GM19023 (cell line): ENCODE data around the gene AMH.
"Not testable (repeated sequence)": the region's sequence is repeated elsewhere in the genome, so short reads cannot be mapped to it uniquely, and the experiment has no call there.

Experiments used
- ATAC-seq: cut with Tn5 transposase; IDR thresholded peaks from one replicate; pipeline ENCODE4 v1.9.1; 2021; ENCODE audit warnings: mild to moderate bottlenecking, moderate library complexity; ENCODE audit not compliant: unreplicated experiment

The AMH gene

DNA sequence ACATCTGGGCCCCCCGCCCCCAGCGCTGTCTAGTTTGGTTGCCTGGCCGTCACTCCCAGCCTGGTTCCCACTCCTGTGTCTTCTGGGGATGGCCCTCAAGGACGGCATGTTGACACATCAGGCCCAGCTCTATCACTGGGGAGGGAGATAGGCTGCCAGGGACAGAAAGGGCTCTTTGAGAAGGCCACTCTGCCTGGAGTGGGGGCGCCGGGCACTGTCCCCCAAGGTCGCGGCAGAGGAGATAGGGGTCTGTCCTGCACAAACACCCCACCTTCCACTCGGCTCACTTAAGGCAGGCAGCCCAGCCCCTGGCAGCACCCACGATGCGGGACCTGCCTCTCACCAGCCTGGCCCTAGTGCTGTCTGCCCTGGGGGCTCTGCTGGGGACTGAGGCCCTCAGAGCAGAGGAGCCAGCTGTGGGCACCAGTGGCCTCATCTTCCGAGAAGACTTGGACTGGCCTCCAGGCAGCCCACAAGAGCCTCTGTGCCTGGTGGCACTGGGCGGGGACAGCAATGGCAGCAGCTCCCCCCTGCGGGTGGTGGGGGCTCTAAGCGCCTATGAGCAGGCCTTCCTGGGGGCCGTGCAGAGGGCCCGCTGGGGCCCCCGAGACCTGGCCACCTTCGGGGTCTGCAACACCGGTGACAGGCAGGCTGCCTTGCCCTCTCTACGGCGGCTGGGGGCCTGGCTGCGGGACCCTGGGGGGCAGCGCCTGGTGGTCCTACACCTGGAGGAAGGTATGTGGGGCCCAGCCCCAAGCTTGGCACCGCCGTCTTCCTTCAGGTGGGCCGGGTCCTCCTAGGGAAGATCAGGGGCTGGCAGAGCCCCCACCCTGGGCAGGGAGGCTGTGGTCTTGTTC is at the start of gene AMH:
TSS of gene AMH (plus strand) at position 314 of the 857 bp plus-strand sequence. CDS start at position 324, 10 bp downstream.
- ATAC-seq, result no peak

DNA sequence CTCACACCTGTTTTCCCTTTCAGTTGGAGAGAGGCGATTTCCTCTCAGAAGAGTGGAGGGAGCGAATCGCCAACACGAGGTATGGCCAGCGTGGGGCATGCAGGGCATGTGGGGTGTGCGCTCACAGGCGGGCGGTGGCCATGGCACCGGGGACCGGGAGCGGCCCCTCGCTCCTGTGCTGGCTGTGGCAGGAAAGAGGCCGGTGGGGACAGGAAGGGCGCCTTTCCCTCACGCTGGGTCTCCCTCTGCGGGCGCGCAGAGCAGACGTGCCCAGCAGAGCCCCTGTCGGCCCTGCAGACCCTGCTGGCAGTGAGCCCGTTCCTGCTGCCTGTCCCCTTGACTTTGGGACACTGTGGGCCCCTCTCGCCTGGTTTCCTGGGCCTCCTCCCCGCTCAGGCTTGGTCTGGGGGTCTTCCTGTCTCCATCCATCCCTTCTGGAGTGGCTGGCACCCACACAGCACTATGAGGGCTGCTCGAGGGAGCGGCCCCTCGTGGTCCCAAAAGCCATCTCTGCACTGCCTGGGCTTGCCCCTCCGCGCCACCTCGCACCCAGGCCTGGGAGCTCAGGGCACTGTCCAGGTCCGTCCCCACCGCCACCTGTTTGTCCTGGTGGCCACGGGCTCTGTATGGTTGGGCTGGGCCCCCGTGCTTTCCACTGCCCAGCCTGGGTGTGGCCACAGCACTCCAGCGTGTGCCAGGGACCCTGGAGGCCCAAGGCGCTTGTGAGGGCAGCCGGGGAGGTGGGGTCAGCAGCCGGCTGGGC is 49.1 kb upstream of the AMH start:
- ATAC-seq, result no peak

DNA sequence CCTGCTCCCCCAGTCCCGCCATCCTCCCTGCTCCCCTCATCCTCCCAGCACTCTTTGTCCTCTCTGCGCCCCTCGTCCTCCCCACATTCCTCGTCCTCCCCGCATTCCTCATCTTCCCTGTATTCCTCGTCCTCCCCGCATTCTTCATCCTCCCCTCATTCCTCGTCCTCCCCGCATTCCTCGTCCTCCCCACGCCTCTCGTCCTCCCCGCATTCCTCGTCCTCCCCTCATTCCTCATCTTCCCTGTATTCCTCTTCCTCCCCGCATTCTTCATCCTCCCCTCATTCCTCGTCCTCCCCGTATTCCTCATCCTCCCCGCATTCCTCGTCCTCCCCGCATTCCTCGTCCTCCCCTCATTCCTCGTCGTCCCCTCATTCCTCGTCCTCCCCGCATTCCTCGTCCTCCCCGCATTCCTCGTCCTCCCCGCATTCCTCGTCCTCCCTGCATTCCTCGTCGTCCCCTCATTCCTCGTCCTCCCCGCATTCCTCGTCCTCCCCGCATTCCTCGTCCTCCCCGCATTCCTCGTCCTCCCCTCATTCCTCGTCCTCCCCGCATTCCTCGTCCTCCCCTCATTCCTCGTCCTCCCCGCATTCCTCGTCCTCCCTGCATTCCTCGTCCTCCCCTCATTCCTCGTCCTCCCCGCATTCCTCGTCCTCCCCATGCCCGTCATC is 48.4 kb upstream of the AMH start:
- not testable (repeated sequence) for ATAC-seq

DNA sequence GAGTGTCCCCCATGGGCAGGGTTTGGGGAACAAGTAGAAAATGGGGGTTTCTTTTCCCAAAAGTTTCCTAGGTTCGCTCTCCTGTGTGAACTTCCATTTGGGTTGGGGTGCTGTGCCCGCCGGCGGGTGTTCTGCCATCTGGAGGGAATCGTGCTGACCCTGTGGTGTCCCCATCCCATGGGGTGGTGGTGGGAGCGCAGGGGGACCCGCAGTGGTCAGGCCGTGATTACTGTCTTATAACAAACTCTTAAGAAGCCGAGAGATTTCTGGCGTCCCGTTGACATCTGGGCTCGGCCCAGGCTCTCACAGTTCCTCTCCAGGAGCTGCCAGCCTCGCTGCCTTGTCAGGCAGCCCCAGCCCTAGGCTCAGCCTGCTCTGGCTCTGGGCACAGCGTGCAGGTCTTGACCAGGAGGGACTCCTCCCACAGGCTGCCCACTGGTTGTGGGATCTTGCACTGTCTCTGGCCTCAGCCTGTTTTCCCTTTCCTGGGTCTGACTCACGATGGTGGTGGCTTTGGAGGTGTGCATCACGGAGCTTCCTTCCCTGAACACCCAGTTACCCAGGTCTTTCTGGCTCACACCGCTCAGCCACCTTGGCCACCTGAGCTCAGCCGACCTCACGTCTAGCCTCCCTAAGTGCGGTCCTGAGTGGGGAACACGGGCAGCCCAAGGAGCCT is 47.5 kb upstream of the AMH start:
- no peak for ATAC-seq

- no peak for ATAC-seq
Measured at GRCh38 chr19:2202366-2202765, 46.8 kb upstream of the AMH start.

DNA sequence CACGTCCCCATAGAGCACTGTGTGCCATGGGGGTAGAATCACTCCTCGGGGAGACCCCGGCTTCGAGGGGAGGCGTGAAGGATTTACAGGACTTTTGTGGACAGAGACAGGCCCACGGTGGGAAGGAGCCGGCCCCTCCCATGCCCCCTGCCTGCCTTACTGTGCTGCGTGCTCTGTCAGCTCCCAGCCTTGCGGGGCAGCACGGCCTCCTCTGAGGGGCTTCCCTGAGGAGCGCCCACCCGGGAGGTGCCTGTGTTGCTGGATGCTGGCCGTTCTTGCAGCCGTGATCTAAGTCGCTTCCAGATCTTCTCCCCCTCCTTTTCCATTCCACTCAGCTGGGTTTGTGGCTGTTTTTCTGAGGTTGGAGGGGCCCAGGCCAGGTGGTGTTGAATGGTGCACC is 42.1 kb upstream of the AMH start:
- ATAC-seq, result no peak

- ATAC-seq, result no peak
Measured at GRCh38 chr19:2207991-2208860, 40.9 kb upstream of the AMH start.

- ATAC-seq, result no peak
Measured at GRCh38 chr19:2208975-2209374, 40.1 kb upstream of the AMH start.

- no peak for ATAC-seq
Measured at GRCh38 chr19:2209408-2209807, 39.7 kb upstream of the AMH start.

DNA sequence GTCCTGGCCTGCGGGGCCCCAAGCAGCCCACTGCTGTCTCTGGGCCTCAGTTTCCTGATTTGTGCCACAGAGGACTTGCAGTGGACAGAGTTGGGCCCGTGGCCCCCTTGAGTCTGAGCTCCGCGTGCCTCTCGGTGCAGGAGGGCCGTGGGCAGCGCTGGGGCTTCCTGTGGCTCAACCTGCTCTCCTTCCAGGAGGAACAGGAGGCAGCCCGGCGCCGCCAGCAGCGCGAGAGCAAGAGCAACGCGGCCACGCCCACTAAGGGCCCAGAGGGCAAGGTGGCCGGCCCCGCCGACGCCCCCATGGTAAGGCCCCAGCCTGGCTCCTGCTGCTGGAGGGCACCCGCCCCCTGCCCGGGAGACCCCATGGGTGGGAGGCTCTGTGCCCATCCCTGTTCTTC is 38.9 kb upstream of the AMH start:
- no peak for ATAC-seq

DNA sequence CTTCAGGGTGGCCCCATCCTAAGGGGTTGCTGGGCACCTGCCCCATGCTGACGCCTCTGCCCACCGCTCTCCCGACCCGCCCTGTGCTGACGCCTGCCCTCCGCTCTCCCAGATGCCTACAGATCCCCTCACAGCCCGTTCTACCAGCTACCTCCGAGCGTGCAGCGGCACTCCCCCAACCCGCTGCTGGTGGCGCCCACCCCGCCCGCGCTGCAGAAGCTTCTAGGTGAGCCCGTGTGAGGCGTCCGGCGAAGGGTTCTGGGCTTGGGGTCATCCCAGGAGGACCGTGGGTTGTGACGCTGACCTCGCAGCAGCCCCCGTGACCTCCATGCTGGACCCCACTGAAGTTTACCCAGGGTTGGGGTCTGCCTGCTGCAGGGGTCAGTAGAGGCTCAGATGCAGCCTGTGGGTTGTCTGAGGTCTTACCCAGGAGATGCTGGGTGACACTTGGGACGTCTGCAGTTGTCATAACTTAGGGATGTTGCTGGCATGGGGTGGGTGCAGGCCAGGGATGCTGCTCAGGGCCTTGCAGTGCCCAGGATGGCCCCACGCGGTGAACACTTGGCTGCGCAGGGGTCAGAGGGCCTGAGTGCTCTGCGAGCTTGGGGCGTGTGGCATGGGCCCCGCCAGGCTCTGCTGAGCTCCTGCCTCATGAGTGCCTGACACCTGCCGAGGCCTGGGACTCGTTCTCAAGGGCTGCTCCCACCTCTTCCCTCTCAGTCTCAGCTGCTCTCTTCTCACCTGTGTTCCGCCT is 38.0 kb upstream of the AMH start:
- ATAC-seq, result no peak

DNA sequence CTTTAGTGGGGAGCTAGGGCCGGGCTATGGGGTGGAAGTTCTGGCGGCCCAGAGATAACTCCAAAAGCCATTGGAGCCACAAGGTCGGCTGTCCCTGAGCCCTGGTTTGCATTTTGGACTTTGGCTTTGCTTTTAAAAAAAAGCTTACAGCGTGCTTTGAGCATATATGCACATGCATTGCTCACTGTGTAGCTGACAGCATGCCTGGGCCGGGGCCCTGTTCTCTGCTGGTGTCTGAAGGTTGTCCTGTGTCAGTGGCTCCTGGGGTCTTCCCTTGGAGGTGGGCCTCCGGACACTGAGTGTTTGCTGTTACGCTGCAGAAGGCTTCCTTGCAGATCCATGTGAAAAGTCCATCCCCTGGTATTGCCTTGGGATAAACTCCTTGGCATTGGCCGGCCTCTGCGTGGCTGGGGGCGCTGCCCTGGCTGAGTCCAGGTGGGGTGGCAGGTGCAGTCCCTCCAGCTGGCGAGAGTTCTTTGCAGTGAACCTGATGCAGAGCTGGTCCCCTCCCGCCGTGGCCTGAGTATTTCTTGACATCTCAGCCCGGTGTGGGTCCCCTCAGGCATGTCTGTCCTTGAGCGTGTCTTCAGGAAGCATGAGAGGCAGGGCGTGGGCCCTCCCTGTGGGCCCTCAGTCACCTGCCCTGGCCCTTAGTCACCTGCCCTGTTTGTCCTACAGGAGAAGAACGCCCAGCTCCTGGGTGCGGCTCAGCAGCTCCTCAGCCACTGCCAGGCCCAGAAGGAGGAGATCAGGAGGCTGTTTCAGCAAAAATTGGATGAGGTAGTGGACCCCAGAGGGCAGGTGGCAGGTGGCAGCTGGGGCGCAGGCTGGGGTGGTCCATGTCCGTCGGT is 36.0 kb upstream of the AMH start:
- ATAC-seq, result no peak

DNA sequence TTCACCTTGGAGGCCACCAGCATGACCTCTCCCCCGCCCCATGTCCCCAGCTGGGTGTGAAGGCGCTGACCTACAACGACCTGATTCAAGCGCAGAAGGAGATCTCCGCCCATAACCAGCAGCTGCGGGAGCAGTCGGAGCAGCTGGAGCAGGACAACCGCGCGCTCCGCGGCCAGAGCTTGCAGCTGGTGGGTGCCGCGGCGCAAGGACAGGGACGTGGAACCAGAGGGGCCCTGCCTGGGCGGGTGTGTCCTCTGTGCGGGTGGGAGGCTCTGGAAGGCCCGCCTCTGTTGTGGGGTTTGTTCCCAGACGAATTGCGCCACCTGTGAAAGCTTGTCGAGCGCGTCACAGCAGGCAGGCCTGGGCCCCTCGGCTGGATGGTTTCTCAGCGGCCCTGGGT is 35.3 kb upstream of the AMH start:
- no peak for ATAC-seq

GRCh38 chr19:2214251-2214650 is 34.9 kb upstream of the AMH start:
- no peak for ATAC-seq

DNA sequence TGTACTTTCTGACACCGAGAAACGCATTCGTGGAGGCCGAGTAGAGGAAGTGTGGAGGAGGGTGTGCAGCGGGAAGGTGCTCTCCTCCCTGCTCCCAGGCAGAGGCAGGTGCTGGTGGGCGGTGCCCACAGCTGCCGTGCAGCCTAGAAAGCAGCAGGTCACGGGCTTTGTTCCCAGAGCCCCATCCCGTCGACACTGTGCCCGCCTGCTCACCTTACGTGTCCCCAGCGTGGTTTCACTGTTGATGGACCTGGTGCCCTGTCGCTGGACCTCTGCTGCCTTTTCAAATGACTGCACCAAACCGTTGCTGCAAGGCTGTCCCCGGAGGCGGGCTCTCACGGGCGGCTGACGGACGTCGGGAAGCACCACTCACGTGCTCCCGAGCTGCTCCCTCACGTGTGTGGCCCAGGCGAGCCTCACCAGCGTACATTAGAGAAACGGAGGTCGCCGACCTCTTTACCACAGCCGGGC is 33.8 kb upstream of the AMH start:
- no peak for ATAC-seq

GRCh38 chr19:2216361-2217225 is 32.5 kb upstream of the AMH start:
- ATAC-seq, result no peak

DNA sequence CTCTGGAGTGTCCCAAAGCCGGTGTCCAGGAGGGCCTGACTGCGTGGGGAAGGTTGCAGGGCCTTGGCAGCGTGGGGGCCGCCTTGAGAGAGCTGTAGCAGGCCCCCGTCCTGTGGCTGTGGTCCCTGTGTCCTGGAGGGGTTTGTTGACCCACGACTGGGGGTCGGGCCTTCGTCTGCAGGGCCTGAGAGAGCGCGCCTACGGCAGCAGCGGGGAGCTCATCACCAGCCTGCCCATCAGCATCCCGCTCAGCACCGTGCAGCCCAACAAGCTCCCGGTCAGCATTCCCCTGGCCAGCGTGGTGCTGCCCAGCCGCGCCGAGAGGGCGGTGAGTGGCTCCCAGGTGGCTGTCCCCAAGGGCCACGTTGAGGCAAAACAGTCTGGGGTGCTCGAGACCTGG is 31.5 kb upstream of the AMH start:
- no peak for ATAC-seq
